GM21825 (cell line): ENCODE measurements around the gene ZNF598.
"Not testable (repeated sequence)": the region's sequence is repeated elsewhere in the genome, so short reads cannot be mapped to it uniquely, and the experiment has no call there.

Experiments used
- ATAC-seq: cut with Tn5 transposase; IDR thresholded peaks from one replicate; pipeline ENCODE4 v1.9.1; 2021; ENCODE audit warnings: mild to moderate bottlenecking, moderate library complexity; ENCODE audit not compliant: unreplicated experiment

The ZNF598 gene

DNA sequence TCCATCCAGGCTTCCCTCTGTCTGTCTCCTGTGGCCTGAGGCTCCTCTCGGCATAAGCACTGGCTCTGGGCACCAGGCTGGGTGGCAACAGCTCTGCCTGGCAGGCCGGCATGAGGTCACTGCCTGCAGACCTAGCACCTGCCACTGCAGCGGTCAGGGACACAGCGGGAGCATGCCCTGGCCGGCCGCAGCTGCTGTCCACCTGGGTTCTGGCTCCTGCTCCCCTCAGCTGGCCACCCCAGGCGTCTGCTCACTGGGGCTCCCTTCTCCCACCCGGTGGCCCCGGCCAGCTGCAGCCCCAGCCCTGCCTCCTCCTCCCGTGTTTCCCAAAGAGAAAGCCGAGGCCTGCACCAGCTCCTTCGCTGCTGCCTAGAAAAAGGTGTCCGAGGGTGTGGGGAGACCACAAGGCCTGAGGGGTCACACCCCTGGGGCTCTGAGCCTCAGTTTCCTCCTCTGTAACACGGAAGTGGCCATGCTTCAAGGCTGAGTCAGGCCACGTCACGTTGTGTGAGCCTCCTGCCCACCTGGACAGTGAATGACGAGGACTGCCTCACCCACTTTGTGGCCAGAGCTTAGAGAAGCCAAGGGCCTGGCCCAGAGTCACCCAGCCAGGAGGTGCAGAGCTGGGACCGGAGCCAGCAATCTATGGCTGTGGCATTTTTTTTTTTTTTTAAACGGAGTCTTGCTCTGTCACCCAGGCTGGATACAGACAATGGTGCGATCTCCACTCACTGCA, 31.3 kb upstream of the ZNF598 start:
- no peak for ATAC-seq

DNA sequence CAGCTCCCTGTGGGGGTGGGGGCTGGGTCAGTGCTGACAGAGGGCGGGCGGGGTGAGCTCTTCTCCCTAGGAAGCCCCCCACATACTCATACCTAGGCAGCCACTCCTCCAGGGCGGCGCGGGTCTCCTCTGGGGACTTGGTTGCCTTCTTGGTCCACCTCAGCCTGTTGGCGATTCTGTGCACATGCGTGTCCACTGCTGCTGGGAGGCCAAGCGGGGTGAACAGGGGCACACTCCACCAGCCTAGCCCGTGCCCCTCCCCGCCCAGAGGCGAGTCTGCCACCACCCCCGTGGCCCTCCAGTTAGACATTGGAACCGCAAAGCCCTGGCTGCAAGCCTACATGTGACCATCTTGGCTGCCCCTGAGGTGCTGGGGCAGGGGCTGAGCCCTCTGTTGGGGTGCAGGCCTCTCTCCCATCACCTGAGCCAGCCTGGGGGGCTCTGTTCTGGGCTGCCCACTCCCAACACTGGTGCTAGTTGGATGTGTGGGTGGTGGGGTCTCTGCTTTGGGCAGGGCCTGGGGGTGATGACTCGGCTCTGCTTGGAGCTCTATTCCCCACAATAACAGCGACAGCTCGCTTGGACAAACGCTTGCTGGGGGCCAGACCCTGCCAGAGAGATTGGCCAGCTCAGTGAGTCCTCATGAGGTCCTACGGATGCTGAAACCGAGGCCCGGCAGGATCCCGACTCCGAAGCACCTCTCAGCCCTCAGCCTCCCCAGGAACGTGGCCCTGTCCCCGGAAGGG, 30.6 kb upstream of the ZNF598 start:
- no peak for ATAC-seq

DNA sequence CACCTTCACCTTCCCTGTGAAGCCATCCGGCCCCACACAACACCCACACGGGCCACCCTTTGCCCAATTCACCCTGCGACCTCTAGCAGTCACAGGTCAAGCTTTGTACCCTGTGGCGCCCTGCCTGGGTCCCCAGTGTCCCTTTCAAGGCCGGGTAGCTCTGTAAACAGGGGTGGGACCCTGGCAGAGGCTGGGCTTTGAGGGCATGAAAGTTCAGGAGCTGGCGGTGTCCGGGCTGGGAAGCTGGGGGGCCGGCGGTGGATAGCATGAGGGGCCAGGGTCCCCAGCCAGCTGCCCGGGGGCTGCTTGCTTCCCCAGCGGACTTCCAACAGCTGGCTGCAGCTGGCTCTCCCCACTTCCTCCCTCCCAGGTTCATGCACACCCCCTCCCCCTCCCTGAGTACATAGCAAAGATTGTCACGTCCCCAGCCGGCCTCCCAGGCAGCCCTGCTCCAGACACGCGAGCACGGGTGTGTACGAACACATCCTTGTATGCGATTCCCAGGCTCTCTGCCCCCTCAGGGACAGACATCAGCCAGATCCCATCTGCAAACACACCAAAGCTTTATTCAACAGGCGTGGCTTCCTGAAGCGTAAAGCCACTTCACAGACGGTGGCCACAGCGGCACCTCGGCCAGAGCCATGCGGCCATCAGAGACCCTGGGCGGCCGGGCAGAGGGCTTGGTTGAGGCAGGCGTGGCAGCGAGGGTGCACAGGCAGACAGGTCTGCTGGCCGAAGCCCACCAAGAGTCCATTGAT, 29.8 kb upstream of the ZNF598 start:
- no peak for ATAC-seq

DNA sequence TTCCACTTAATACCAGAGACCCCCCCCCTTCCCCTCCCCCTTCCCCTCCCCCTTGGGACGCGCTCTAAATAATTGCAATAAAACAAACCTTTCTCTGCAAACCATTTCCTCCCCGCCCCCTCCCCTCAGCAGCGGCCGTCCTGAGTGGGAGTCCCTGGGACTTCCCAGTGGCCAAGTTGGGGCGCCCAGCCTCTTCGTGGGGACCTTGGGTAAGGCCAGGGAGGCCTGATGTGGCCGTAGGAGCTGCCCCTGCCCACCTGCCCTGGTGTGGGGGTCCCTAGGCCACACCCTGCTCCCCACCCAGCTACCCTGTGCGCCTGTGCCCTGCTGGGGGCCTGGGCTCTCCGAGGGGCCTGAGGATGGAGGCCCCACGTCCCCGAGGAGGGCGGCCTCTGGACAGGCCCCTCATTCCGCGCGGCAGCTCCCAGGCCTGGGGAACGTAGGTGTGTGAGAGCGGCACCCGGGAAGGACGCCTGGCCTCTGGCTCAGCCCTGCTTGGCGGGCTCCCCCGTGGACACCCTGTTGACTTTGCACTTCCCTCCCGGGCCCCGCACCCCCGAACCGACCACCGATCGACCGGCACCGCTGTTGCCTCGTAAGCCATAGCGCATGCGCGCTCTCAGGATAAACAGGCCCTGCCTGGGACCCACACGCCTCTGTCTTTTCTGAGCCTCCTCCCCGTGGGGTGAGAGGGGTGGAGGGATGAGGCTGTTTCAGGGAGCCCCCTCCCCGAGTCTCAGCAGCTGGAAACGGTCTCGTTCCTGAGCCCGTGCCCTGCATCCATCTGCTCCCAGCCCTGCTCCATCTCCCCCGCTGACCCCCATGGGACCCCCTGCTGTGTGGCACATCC, 29.0 kb upstream of the ZNF598 start:
- ATAC-seq = no peak

DNA sequence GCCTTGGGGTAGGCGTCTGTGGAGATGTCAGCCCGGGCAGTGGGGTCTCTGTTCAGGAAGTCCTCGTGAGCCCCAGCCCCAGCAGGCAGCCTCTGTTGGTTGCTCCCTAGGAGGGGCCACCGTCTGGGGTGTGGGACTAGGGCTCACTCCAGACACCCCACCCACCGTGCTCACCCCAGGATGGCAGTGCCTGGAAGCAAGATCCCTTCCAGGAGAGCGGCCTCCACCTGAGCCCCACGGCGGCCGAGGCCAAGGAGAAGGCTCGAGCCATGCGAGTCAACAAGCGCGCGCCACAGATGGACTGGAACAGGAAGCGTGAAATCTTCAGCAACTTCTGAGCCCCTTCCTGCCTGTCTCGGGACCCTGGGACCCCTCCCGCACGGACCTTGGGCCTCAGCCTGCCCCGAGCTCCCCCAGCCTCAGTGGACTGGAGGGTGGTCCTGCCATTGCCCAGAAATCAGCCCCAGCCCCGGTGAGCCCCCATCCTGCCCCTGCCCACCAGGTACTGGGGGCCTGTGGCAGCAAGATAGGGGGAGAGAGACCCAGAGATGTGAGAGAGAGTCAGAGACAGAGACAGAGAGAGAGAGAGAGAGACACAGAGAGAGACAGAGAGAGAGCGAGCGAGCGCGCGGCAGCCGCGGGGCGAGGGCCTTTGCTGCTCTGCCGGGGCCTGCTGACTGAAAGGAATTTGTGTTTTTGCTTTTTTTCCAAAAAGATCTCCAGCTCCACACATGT, 28.2 kb upstream of the ZNF598 start:
- ATAC-seq = no peak

DNA sequence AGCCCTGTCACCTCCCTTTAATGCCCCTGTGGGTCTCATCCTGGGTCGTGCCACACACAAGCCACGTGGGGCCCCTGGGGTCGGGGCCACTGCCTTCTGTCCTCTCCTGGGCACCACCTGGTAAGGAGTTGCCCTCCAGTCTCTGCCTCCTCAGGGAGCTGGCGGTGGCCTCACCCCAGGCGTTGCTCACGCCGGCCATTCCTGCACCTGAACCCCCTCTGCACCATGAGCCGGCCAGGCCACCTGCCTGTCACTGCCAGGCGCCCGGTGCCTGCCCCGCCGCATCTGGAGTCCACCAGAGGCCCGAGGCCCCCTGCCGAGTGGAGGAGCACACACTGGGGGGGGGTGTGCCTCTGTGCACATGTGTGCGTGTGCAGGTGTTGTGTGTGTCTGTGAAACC, 27.5 kb upstream of the ZNF598 start:
- ATAC-seq = no peak

DNA sequence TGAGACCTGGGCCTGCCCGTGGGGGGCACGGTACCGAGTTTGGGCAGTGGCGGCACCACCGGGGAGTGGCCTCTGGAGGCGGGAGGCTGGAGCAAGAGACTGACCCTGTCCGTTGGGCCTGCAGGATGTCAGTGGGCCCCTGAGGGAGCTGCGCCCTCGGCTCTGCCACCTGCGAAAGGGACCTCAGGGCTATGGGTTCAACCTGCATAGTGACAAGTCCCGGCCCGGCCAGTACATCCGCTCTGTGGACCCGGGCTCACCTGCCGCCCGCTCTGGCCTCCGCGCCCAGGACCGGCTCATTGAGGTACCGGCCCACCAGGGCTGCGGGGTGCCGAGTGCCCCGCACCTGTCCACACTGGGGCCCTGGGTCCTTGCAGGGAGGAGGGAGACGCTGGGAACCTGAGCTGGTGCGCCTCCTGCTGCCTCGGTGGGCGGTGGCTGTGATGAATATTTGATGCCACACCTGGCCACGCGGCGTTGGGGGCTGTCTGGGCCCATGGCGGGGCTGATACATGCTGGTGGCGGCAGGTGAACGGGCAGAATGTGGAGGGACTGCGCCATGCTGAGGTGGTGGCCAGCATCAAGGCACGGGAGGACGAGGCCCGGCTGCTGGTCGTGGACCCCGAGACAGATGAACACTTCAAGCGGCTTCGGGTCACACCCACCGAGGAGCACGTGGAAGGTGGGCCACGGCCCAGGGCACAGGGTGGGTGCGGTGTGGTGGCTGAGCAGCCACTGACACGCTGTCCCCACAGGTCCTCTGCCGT, 26.8 kb upstream of the ZNF598 start:
- no peak for ATAC-seq

DNA sequence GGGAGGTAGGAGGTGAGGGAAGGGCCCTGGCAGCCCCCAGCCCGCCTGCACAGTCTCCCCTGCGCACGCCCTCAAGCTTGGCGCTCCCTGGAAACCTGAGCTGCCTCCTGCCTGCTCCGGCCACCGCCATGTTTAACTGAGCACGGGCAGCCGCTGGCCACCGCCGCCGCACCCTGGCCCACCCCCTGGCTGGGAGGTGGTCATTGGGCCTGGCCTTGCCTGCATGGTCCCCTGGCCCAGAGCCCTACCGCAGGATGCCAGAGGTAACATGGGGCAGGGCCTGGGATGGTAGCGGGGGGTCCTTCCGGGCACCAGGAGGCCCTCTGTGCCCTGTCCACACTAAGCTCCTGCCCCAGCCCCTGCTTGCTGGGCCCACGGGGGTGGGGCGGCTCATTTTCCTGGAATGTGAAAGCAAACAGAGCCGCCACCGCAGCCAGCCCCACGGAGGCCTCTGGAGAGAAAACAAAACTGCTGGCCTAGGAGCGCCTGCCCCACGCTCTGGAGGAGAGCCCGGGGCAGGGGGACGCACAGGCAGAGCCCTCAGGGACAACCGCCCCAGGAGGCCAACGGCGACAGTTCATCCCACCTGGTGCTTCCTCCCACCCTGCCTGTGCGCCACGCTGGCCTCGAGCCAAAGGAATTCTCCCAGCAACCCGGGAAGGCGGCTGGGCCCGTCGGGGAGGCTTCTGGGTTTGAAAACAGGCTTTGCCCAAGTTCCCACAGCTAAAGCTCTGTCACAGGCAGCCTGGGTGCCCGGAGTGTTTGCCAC, 26.0 kb upstream of the ZNF598 start:
- ATAC-seq = no peak

DNA sequence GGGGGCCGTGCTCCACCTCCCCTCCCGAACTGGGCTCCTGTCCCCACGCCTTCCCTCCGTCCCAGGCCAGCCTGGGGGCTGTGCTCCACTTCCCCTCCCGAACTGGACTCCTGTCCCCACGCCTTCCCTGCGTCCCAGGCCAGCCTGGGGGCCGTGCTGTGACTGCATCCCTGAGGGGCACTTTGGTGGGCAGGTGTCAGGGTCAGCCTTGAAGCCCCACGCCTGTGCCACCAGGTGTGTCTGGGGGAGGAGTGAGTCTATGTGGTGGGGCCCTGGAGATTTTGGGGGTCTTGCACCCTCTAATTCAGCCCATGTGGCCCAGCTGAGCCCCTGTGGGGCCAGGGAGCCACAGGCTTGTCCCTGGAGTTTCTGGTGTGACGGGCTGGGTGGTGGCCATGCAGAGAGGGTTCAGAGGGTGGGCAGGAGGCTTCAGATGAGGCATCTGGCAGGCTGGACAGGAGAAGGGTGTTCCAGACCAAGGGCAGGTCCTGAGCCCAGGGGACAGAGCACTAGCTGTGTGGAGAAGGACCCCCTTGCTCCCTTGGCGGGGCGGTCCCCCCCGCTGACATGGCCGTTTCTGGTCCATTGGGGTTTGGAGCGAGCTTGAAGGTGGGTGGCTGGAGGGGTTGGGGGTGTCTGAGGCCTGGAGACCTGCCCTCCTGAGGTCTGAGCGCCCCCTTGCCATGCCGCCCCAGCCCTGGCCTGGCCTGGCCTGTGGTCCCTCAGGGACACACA, 25.2 kb upstream of the ZNF598 start:
- no peak for ATAC-seq

DNA sequence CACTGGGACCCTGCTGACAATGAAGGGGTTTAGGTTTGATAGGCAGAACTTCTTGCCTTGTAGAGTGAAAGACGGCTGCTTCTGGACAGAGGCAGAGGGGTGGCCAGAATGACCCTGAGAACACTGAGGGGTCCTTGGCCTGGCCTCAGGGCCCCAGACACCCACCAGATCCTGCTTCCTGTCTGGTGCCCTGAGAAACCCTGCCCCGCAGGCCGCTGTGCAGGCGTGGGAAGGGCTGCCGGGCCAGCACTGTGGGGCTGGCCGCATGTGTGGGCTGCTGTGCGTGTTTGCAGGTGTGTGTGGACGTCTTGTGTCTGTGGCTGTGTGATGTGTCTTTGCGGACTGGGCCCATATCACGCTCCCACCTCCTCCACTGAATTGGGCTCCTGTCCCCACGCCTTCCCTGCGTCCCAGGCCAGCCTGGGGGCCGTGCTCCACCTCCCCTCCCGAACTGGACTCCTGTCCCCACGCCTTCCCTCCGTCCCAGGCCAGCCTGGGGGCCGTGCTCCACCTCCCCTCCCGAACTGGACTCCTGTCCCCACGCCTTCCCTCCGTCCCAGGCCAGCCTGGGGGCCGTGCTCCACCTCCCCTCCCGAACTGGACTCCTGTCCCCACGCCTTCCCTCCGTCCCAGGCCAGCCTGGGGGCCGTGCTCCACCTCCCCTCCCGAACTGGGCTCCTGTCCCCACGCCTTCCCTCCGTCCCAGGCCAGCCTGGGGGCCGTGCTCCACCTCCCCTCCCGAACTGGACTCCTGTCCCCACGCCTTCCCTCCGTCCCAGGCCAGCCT, 24.5 kb upstream of the ZNF598 start:
- not testable (repeated sequence) for ATAC-seq

DNA sequence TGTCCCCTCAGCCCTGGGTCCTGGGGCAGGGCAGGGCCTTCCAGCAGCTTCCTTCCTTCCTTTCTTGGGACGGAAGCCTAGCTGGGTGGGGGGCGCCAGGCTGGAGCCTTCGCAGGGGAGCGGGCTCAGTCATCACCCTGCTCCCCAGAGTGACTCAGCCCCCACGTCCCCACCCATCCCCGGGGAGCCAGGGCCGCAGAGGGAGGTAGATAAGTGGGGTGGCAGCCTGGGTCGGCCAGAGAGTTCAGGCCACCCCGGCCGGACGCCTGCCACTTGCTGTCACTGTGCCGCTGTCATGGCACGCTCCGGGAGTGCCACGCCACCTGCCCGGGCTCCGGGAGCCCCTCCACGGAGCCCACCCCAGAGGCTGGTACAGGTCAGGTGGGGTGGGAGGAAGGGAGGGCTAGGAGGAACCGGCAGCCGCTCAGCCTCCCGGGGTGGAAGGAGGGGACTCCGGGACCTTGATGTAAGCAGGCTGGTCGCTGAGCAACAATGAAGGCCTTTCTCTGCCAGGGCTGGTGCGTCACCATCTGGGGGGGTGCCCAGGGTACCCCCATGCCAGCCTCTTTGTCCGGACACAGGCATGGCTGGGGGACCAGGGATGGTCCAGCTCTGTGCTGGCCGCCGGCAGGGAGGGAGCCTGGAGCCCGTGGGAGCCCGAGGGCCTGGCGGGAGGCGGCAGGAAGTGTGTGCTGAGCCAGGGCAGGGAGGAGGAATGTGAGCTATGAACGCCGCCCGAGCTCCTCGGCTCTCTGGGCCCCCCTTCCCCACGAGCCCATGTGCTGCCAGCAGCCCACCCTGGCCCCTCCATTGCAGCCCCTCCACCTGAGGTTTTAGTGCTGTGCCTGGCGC, 23.7 kb upstream of the ZNF598 start:
- ATAC-seq = no peak

DNA sequence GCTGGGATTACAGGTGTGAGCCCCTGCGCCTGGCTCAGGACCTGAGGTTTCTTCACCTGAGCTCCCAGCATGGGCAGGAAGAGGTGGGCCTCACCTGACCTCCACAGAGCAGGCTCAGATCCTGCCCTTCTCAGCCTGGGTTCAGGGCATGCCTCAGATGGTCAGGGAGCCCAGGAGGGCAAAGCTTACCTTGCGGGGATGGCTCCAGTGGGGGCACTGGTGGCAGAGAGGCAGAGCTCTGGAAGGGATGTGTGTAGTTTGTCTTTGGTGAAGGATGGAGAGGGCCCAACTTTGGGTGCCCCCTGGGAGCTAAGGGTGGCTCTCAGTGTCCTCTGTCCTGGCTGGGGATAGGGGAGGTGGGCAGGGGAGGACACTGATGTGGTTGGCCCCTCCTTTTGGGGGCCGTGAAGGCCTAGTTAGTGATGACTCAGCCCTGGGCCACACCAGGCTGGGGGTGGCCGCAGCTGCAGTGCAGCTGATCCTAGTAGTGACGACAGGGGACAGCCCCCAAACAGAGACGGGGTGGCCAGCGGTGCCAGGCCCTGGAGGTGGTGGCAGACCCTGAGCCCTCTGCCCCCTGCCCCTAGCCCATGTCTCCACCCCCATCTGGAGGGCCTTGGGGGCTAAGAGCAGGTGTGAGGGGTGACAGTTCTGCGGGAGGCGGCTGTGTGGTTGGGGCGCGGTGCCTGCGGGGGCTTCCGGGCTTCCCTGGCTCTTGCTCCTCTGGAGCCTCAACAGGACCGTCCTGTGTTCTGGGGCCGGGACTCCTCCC, 22.9 kb upstream of the ZNF598 start:
- no peak for ATAC-seq

DNA sequence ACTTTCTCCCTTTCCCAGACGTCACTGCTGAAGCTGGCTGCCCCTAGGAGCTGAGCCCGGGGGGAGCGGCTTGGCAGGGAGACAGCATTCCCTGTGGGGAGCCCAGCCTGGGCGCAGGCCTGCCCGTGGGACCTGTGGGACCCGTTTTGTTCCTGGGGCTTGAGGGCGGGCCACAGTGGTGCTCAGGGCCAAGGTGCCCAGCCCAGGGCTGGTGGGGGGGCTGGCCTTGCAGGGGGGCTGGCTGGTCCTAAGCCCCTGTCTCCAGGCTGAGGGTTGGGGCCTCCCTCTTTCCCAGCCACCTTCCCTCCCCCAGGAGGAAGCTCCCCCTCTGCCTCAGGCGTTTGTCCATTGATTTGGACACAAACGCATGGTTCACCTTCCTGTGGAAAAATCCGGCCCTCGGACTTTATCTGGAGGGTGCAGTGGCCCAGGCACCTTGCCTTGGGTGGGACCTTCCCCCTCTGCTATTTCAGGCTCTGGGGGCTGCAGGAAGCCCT, 21.5 kb upstream of the ZNF598 start:
- no peak for ATAC-seq

DNA sequence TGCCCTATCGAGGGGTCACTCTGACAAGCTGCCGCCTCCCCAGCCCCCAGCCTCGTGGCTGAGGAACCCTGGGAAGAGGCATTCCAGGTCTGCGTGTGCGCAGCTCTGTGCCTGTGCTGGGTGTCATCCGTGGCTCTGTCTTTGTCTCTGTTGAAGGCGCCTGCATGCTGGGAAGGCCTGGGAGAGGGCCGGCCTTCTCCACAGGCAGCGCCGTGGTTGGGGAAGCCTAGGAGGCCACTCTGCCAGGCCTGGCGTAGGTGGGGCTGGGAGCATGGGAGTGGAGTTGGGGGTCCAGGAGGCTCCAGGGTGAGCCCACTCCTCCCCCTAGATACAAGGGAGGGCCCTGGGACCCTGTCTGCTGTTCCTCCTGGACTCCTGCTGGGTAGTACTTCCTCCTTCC, 20.4 kb upstream of the ZNF598 start:
- ATAC-seq = no peak

DNA sequence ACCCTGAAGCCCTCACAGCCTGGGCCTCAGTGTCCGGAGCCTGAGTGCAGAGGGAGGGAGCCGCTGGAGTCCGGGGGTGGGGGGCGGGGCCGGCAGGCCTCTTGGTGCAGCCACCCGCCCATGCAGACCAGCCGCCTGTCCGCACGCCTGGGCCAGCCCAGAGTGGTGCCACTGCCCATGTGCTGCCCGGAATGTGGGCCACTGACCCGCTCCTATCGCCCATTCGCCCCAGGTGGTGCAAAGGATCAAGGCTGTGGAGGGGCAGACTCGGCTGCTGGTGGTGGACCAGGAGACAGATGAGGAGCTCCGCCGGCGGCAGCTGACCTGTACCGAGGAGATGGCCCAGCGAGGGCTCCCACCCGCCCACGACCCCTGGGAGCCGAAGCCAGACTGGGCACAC, 19.7 kb upstream of the ZNF598 start:
- ATAC-seq = no peak
